ENCODE results near the gene SLC12A2.

SLC12A2 gene

GRCh38 chr5:128097781-128098180, 14.2 kb downstream of the SLC12A2 start:
- TF ChIP-seq POLR2AphosphoS5 (IDR thresholded peaks at IDR 0.05; ENCODE audit: low read depth, low read length) (no peak), TAF1 (IDR thresholded peaks at IDR 0.05; ENCODE audit: borderline replicate concordance, insufficient read depth, low read length) (no peak)

DNA sequence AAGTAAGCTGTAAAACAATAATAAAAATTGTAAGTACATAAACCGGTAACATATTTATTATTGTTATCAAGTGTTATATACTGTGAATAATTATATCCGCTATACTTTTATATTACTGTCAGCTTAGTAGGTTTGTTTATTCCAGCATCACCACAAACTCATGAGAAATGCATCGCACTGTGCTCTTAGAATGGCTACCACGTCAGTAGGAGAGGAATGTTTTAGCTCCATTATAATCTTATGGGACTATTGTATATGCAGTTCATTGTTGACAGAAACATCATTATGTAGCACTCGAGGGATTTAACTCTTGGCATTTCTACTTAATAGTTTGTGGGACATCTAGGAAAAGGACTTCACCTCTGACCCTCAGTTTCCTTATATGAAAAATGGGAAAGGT, 16.4 kb downstream of the SLC12A2 start:
- TF ChIP-seq REST (IDR thresholded peaks at IDR 0.05; ENCODE audit: insufficient read depth in 1 of 2, low read depth in 2 of 2, low read length in 2 of 2) = no peak
- TF ChIP-seq POLR2AphosphoS5 (IDR thresholded peaks at IDR 0.05; ENCODE audit: low read depth, low read length) = no peak
- no peak for TF ChIP-seq SIN3A (IDR thresholded peaks at IDR 0.05; ENCODE audit: borderline replicate concordance, insufficient read depth, low read length)
- no peak for TF ChIP-seq FOXP2 (optimal IDR thresholded peaks at IDR 0.05; ENCODE audit: borderline replicate concordance, extremely low read depth, extremely low read length, insufficient read depth)
- TF ChIP-seq TAF1 (IDR thresholded peaks at IDR 0.05; ENCODE audit: borderline replicate concordance, insufficient read depth, low read length) = no peak

- no peak for TF ChIP-seq SIN3A (IDR thresholded peaks at IDR 0.05; ENCODE audit: borderline replicate concordance, insufficient read depth, low read length)
- no peak for TF ChIP-seq FOXP2 (optimal IDR thresholded peaks at IDR 0.05; ENCODE audit: borderline replicate concordance, extremely low read depth, extremely low read length, insufficient read depth)
- TF ChIP-seq REST (IDR thresholded peaks at IDR 0.05; ENCODE audit: insufficient read depth in 1 of 2, low read depth in 2 of 2, low read length in 2 of 2) = no peak
- TF ChIP-seq POLR2AphosphoS5 (IDR thresholded peaks at IDR 0.05; ENCODE audit: low read depth, low read length) = no peak
- no peak for TF ChIP-seq TAF1 (IDR thresholded peaks at IDR 0.05; ENCODE audit: borderline replicate concordance, insufficient read depth, low read length)
These were observed 17.4 kb downstream of the SLC12A2 start for GRCh38 chr5:128100860-128101557.

DNA sequence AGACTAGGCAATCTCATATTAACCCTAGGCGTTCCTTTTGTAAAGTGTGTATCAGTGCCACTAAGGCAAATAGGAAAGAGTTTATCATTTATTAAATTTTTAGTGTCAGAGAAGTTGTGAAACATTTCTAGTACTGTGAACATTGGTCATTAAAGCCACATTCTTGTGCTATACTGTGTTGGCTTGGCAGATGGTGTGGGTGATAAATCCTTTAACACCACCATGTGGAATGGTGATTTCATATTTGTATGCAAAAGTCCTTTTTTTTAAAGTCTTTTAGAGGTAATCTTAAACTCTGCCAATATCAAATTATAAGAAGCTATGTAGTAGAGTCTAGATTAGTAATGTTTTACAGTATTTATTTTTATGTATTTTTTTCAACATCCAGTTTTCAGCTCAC, 18.1 kb downstream of the SLC12A2 start:
- TF ChIP-seq POLR2AphosphoS5 (IDR thresholded peaks at IDR 0.05; ENCODE audit: low read depth, low read length) (no peak), TAF1 (IDR thresholded peaks at IDR 0.05; ENCODE audit: borderline replicate concordance, insufficient read depth, low read length) (no peak)

- no peak for TF ChIP-seq POLR2AphosphoS5 (IDR thresholded peaks at IDR 0.05; ENCODE audit: low read depth, low read length)
- TF ChIP-seq REST (IDR thresholded peaks at IDR 0.05; ENCODE audit: insufficient read depth in 1 of 2, low read depth in 2 of 2, low read length in 2 of 2) = no peak
- no peak for TF ChIP-seq TAF1 (IDR thresholded peaks at IDR 0.05; ENCODE audit: borderline replicate concordance, insufficient read depth, low read length)
- no peak for TF ChIP-seq FOXP2 (optimal IDR thresholded peaks at IDR 0.05; ENCODE audit: borderline replicate concordance, extremely low read depth, extremely low read length, insufficient read depth)
- no peak for TF ChIP-seq SIN3A (IDR thresholded peaks at IDR 0.05; ENCODE audit: borderline replicate concordance, insufficient read depth, low read length)
These were observed 21.6 kb downstream of the SLC12A2 start for GRCh38 chr5:128105203-128105602.

- TF ChIP-seq SIN3A (IDR thresholded peaks at IDR 0.05; ENCODE audit: borderline replicate concordance, insufficient read depth, low read length) (no peak), TAF1 (IDR thresholded peaks at IDR 0.05; ENCODE audit: borderline replicate concordance, insufficient read depth, low read length) (no peak), FOXP2 (optimal IDR thresholded peaks at IDR 0.05; ENCODE audit: borderline replicate concordance, extremely low read depth, extremely low read length, insufficient read depth) (no peak), POLR2AphosphoS5 (IDR thresholded peaks at IDR 0.05; ENCODE audit: low read depth, low read length) (no peak), REST (IDR thresholded peaks at IDR 0.05; ENCODE audit: insufficient read depth in 1 of 2, low read depth in 2 of 2, low read length in 2 of 2) (no peak)
These were observed 25.6 kb downstream of the SLC12A2 start for GRCh38 chr5:128109138-128109537.

Measured in PFSK-1 (cell line).